HUES6 (cell line): ENCODE measurements around the gene PTGR3.

Experiments
- H3K27ac ChIP-seq: 2 replicates; pipeline ENCODE4 v1.7.0; 2013; ENCODE audit warnings: low read depth, mild to moderate bottlenecking, low read length, inconsistent platforms
- H3K27me3 ChIP-seq: 2 replicates; pipeline ENCODE4 v1.6.1; 2013; ENCODE audit warnings: low read length; ENCODE audit not compliant: control insufficient read depth, insufficient read depth
- H3K36me3 ChIP-seq: 2 replicates; pipeline ENCODE4 v1.6.1; 2013; ENCODE audit warnings: low read length; ENCODE audit not compliant: control insufficient read depth, insufficient read depth
- H3K4me1 ChIP-seq: 2 replicates; pipeline ENCODE4 v1.6.1; 2013; ENCODE audit warnings: low read length; ENCODE audit not compliant: control insufficient read depth, insufficient read depth
- H3K4me3 ChIP-seq: 2 replicates; pipeline ENCODE4 v1.5.1; 2013; ENCODE audit warnings: low read depth, low read length
- H3K9ac ChIP-seq: one replicate; pipeline ENCODE4 v1.6.1; 2013; ENCODE audit warnings: mild to moderate bottlenecking, low read length
- H3K9me3 ChIP-seq: 2 replicates; pipeline ENCODE4 v1.6.1; 2013; ENCODE audit warnings: low read depth, low read length; ENCODE audit not compliant: control insufficient read depth, insufficient read depth

The PTGR3 gene

DNA sequence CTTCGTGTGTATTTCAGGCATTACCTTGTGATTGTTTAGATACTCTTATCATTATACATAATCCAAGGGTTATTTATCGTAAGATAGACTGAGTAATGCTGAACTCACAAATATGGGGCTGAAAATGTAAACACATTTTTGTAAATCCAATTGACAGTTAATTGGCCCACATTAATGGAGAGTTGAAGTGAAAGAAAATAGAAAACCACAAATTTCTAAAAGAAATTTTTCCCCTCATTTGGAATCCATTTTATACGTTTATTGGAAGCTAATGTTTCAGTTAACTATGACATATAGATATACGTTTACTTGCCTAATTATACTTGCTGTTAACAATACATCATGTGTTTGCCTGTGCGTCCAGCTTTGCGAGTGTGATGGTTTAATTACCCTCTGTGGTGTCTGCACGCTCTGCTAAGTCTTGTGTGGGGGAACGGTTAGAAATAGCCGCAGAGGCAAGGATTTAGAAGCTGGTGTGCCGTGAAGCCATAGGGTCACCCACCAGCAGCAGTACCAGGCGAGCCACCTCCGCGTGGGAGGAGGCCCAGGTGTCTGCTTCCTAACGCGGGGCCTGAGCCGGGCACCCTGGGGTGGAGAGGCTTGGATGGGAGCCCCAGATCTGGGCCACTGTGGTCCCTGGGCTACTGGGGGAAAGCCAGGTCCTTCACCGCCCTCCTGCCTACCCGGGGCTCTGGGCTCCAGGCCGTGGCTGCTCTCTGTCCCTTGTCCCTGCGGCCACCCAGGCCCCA, 39.7 kb upstream of the PTGR3 start:
- Histone ChIP-seq H3K4me3 (no peak overlapping the region), H3K9ac (no peak overlapping the region), H3K36me3 (no peaks in the 10 kb centered on the region), H3K27me3 (no peaks in the 10 kb centered on the region), H3K4me1 (no peaks in the 10 kb centered on the region), H3K27ac (no peak overlapping the region), H3K9me3 (no peaks in the 10 kb centered on the region)

GRCh38 chr18:75247611-75248421, 38.9 kb upstream of the PTGR3 start:
- H3K4me3 ChIP-seq: no peak overlapping the region
- H3K27me3 ChIP-seq: no peaks in the 10 kb centered on the region
- H3K9me3 ChIP-seq: no peaks in the 10 kb centered on the region
- no peak overlapping the region for H3K9ac ChIP-seq
- no peak overlapping the region for H3K27ac ChIP-seq
- H3K36me3 ChIP-seq: no peaks in the 10 kb centered on the region
- H3K4me1 ChIP-seq: no peaks in the 10 kb centered on the region

- H3K27me3 ChIP-seq: no peaks in the 10 kb centered on the region
- no peak overlapping the region for H3K27ac ChIP-seq
- H3K36me3 ChIP-seq: no peaks in the 10 kb centered on the region
- no peaks in the 10 kb centered on the region for H3K9me3 ChIP-seq
- H3K4me1 ChIP-seq: no peaks in the 10 kb centered on the region
- H3K9ac ChIP-seq: no peak overlapping the region
- H3K4me3 ChIP-seq: no peak overlapping the region
These were observed 38.0 kb upstream of the PTGR3 start for GRCh38 chr18:75246721-75247610.

GRCh38 chr18:75244351-75245313, 35.7 kb upstream of the PTGR3 start:
- H3K9ac ChIP-seq: no peak overlapping the region
- H3K9me3 ChIP-seq: no peaks in the 10 kb centered on the region
- no peak overlapping the region for H3K27ac ChIP-seq
- H3K4me3 ChIP-seq: no peak overlapping the region
- no peaks in the 10 kb centered on the region for H3K36me3 ChIP-seq
- no peaks in the 10 kb centered on the region for H3K4me1 ChIP-seq
- no peaks in the 10 kb centered on the region for H3K27me3 ChIP-seq

- H3K4me1 ChIP-seq: no peaks in the 10 kb centered on the region
- H3K9me3 ChIP-seq: no peaks in the 10 kb centered on the region
- H3K27me3 ChIP-seq: no peaks in the 10 kb centered on the region
- no peak overlapping the region for H3K4me3 ChIP-seq
- no peak overlapping the region for H3K9ac ChIP-seq
- no peaks in the 10 kb centered on the region for H3K36me3 ChIP-seq
- no peak overlapping the region for H3K27ac ChIP-seq
These were observed 32.8 kb upstream of the PTGR3 start for GRCh38 chr18:75241705-75242104.

GRCh38 chr18:75240433-75240832, 31.5 kb upstream of the PTGR3 start:
- Histone ChIP-seq H3K27me3 (no peaks in the 10 kb centered on the region), H3K9ac (no peak overlapping the region), H3K4me1 (no peaks in the 10 kb centered on the region), H3K36me3 (no peaks in the 10 kb centered on the region), H3K27ac (no peak overlapping the region), H3K9me3 (no peaks in the 10 kb centered on the region), H3K4me3 (no peak overlapping the region)

DNA sequence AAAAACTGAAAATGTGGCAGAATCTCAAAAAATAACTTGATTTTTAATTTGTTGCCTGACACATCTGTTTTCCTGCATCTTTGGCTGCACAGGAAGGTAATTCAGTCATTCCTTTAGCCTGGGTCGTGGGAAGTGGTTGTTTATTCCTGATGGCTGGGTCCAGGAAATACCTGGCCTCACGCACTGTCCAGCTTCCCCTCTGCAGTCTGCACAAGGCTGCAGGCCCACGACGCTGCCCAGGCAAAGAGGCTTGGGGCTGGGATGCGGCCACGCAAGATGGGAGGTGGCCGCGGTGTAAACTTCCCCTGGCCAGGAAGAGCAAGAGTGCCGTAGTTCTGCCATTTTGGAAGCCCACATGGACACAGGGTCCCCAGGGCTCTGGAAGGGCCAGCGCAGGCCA, 29.8 kb upstream of the PTGR3 start:
- no peaks in the 10 kb centered on the region for H3K9me3 ChIP-seq
- no peak overlapping the region for H3K9ac ChIP-seq
- H3K36me3 ChIP-seq: no peaks in the 10 kb centered on the region
- H3K4me3 ChIP-seq: no peak overlapping the region
- no peaks in the 10 kb centered on the region for H3K4me1 ChIP-seq
- H3K27me3 ChIP-seq: no peaks in the 10 kb centered on the region
- H3K27ac ChIP-seq: no peak overlapping the region

DNA sequence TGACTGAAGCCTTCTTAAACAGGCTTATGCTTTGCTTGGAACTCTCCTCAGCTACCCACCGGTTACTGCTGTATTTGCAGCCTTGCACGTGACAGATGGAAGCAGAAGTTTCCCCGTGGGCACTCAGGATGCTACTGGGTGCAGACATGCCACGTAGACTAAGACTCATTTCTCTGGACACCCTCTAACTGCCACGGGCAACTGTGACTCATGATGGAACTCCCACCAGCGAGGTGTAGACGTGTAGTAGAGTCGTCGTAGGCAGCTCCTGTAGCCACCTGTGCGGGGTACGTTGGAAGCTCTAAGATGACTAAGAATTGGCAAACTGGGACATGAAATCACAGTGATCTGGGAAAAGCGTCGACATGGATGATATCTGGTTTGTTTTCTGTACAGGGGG, 29.2 kb upstream of the PTGR3 start:
- H3K4me1 ChIP-seq: no peaks in the 10 kb centered on the region
- H3K27ac ChIP-seq: no peak overlapping the region
- no peaks in the 10 kb centered on the region for H3K36me3 ChIP-seq
- H3K9ac ChIP-seq: no peak overlapping the region
- H3K9me3 ChIP-seq: no peaks in the 10 kb centered on the region
- H3K4me3 ChIP-seq: no peak overlapping the region
- no peaks in the 10 kb centered on the region for H3K27me3 ChIP-seq

DNA sequence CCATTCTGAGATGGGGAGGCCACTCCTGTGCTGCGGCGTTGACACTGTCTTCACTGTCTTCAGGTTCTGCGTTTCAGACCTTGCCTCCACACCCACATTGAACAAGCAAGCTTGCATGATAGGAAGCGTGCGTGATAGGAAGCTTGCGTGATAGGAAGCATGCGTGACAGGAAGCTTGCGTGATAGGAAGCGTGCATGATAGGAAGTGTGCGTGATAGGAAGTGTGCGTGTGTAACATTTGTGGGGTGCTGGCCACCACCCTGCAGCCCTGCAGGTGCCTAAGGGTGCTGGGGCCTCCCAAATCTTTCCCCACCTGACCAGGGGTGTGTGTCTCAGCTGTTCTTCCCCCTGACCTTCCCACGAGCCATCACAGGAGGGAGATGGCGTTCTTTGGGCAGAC, 27.0 kb upstream of the PTGR3 start:
- Histone ChIP-seq H3K27ac (no peak overlapping the region), H3K4me1 (no peaks in the 10 kb centered on the region), H3K9ac (no peak overlapping the region), H3K9me3 (no peaks in the 10 kb centered on the region), H3K36me3 (no peaks in the 10 kb centered on the region), H3K4me3 (no peak overlapping the region), H3K27me3 (no peaks in the 10 kb centered on the region)

- no peaks in the 10 kb centered on the region for H3K36me3 ChIP-seq
- H3K4me1 ChIP-seq: no peaks in the 10 kb centered on the region
- no peak overlapping the region for H3K27ac ChIP-seq
- H3K9me3 ChIP-seq: no peaks in the 10 kb centered on the region
- H3K9ac ChIP-seq: no peak overlapping the region
- no peaks in the 10 kb centered on the region for H3K27me3 ChIP-seq
- no peak overlapping the region for H3K4me3 ChIP-seq
These were observed 26.0 kb upstream of the PTGR3 start for GRCh38 chr18:75234901-75235300.
